Jurkat, Clone E6-1 (cell line): Measurements from ENCODE around the gene ABTB1.

Source experiments
- DNase-seq: peaks from one replicate; pipeline ENCODE4 v3.0.0-alpha.2; 2011; ENCODE audit warnings: low read depth, low spot score
- H3K4me3 ChIP-seq: 2 replicates; pipeline ENCODE4 v1.5.1; 2011; ENCODE audit warnings: mild to moderate bottlenecking, low read length, control low read depth, moderate library complexity

The ABTB1 gene

DNA sequence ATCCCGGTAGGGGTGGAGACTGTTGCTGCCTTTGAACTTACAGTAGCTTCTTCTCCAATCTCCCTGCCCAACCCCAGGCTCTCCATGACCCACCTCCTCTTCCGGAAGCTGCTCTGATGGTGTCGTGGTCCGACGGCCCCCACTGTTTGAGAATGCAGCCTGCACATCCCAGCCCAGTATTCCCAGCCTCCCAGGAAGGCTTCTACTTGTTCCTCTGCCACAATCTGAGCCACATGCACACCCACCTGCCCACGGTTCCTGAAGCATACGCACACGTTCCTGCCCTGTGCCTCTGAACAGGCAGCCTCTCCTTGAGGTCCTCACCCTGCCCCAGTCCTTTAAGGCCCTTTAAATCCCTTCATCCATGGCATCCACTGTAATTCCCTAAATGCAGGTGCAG is 57.4 kb downstream of the ABTB1 start:
- no peak overlapping the region for H3K4me3 ChIP-seq
- DNase-seq: no peak
